SH-SY5Y (cell line): Measurements from ENCODE around the gene MON1B.

Experiments used
- GATA2 ChIP-seq: IDR thresholded peaks from 2 replicates; pipeline ENCODE4 v1.6.1; 2011; ENCODE audit warnings: mild to moderate bottlenecking, low read depth, low read length
- GATA3 ChIP-seq: IDR thresholded peaks from 2 replicates; pipeline ENCODE4 v1.6.1; 2011; ENCODE audit warnings: low read depth, mild to moderate bottlenecking, low read length, moderate library complexity

DNA sequence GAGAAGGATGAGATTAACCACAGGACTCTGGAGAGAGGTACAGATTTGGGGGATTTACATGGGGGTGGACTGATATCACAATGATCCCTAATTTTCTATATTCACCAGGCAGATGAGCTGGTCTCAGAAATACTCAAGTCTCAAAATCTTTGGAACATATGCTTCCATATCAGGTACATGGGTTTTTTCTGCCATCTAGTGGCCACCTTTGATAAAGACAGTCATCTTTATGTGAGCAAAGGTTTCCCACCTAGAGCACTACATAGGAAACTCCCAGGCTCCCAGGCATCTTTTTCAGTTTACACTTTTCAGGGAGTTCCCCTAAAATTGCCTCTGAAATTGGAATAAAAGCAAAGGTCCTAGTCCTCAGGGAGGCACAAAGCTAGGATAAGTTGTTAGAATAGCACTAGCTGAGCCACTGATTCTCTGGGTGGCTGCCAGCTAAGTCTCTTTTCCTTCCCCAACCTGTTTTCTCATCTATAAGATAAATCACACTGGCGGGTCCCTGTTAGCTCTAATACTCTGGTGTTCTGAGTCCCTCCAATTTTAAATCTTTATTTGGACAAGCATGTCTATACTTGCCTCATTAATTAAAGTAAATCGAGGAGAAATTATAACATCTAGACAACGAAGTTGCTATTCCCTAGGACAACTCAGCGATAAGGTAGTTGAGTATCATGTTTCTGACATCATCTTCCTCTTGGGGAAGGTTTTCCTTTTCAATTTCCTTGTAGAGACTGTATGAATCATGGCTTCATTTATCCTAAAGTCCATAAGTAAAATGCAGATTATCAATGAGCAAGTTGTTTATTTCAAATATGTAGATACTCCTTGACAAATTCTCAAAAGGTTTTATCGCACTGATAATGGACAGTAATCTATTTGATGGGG lies 19.0 kb upstream of the MON1B start:
- TF ChIP-seq GATA2: no peak
- no peak for TF ChIP-seq GATA3
